Small intestine (tissue), 16 donors: ENCODE data around the gene RAD54L. TPM values are rescaled to one million over a fixed set of nuclear protein-coding genes. Genes with fewer than 3 reads are reported as not detected.

Experiments used
- DNase-seq, 2 donors: peaks; one replicate each; pipeline versions ENCODE4 v3.0.0 to v3.0.0-alpha.2; 2013
- FAIRE-seq: peaks from 2 replicates; lab custom pipeline; 2012; peaks lifted over from hg19 to GRCh38; lab: Jason Lieb, UNC
- H3K27ac ChIP-seq, 3 donors: one replicate each; pipeline ENCODE4 v1.5.1; 2013; ENCODE audit warnings: low read length in 2 of 3, mild to moderate bottlenecking in 2 of 3, control low read depth in 1 of 3, inconsistent platforms in 1 of 3, low read depth in 1 of 3, moderate library complexity in 1 of 3
- H3K27me3 ChIP-seq, 3 donors: one replicate each; pipeline ENCODE4 v1.6.1; 2013; ENCODE audit warnings: low read length in 3 of 3, inconsistent platforms in 1 of 3; ENCODE audit not compliant: control insufficient read depth in 3 of 3, insufficient read depth in 3 of 3
- H3K36me3 ChIP-seq, 3 donors: one replicate each; pipeline ENCODE4 v1.6.1; 2013; ENCODE audit warnings: low read length in 3 of 3, inconsistent platforms in 1 of 3, low read depth in 1 of 3, mild to moderate bottlenecking in 1 of 3, moderate library complexity in 1 of 3; ENCODE audit not compliant: control insufficient read depth in 3 of 3, insufficient read depth in 2 of 3
- H3K4me1 ChIP-seq, 3 donors: one replicate each; pipeline ENCODE4 v1.6.1; 2013; ENCODE audit warnings: low read length in 2 of 3, inconsistent platforms in 1 of 3, low read depth in 1 of 3, mild to moderate bottlenecking in 1 of 3, moderate library complexity in 1 of 3; ENCODE audit not compliant: control insufficient read depth in 3 of 3, insufficient read depth in 2 of 3
- H3K4me3 ChIP-seq, 3 donors: one replicate each; pipeline ENCODE4 v1.5.1; 2013; ENCODE audit warnings: low read length in 3 of 3, control low read depth in 1 of 3, inconsistent platforms in 1 of 3, low read depth in 1 of 3, mild to moderate bottlenecking in 1 of 3, moderate library complexity in 1 of 3
- H3K9me3 ChIP-seq, 2 donors: one replicate each; pipeline ENCODE4 v1.6.1; 2013; ENCODE audit warnings: low read depth in 1 of 2, low read length in 1 of 2; ENCODE audit not compliant: control insufficient read depth in 2 of 2, insufficient read depth in 1 of 2
- WGBS, 3 donors: extraction: QIAGEN DNeasy Blood & Tissue Kit; methylation state at CpG; one replicate each; pipeline ENCODE4 v1.1.7; 2013; 5-methylcytosine and 5-hydroxymethylcytosine counted together
- long read RNA-seq, 10 donors: transcript quantifications; one replicate each; lab custom pipeline, GENCODE V29; 2026
- polyA plus RNA-seq, 4 donors: library from polyadenylated mRNA; stranded (reverse) in 3 of 4; unstranded in 1 of 4; fragments of 200-250 nt in 3 of 4; fragments of 120-200 nt in 1 of 4; gene quantifications; one replicate each; pipeline versions ENCODE4 v1.2.1 to v1.2.3, GENCODE V29; 2013
- donor health status: healthy with polysubstance abuse.
- donor health status: control.
- donor health status: control.
- donor health status: Bipolar disorder and iron deficiency.
- donor health status: healthy.

RAD54L gene
- polyA plus RNA-seq = 1 to 10 TPM; 1.9 to 9.7 (median 3.9) TPM
- long read RNA-seq, donor 1 = 0 reads
- long read RNA-seq, donor 2 = 0 reads
- long read RNA-seq, donor 3, partial matches to known transcripts = 56 of 56 reads
- long read RNA-seq, donor 3, other reads (novel, unspliced or antisense) = 0 of 56 reads
- long read RNA-seq, donor 4 = 0 reads
- long read RNA-seq, donor 5 = 0 reads
- long read RNA-seq, donor 6, partial matches to known transcripts = 0 of 1 reads
- long read RNA-seq, donor 6, other reads (novel, unspliced or antisense) = 0 of 1 reads
- long read RNA-seq, donor 7 = 0 reads
- long read RNA-seq, donor 8 = 0 reads
- long read RNA-seq, donor 9 = 0 reads
- long read RNA-seq, donor 10, partial matches to known transcripts = 23 of 39 reads
- long read RNA-seq, donor 10, other reads (novel, unspliced or antisense) = 14 of 39 reads

DNA sequence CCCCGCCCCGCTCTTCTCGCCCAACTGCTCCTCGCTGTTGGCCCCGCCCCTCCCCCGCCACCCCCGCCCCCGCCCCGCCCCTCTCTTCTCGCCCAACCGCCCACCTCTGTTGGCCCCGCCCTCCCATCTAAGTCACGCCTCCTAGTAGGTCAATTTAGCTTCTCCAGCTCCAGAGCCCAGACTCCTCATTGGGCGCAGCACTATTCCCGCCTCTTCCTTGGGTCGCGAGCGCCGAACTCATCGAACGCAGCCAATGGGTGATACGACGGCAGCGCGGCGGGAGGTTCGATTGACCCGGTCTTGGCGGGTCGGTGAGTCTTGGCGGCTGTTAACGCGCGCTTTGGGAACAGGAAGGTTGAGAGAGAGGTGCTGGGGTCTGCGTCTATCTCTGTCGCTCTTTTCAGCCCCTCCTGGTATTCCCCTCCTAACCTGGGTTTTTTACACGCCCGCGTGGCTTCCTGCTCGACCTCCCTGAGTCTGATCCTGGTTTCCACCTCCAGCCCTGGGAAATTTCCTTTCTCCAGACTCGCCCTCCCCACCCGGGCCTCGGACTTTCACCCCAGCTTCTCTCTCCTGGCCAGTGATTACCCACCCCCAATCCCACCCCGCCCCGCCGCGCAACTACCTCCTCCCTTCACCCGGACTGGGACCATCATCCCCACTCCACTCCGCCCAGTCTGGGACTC lies at the start of gene RAD54L:
RAD54L (plus strand) TSS at position 328 of the 686 bp plus-strand sequence. CDS start 643 bp downstream, outside the sequence.
- Histone ChIP-seq H3K4me1 (peaks cover 3 to 15% (median 4%) of the 10 kb centered on the region in 3 donors), H3K4me3 (peak within 1 kb of the TSS; percentile 37 to 80 (median 57)), H3K27me3 (no peaks in the 10 kb centered on the region), H3K36me3 (peaks cover 0 to 4% (median 0%) of the 10 kb centered on the region in 3 donors), H3K27ac (peak within 1 kb of the TSS; percentile 74 to 87 (median 79)), H3K9me3 (no peaks in the 10 kb centered on the region)
- DNase-seq (peak; percentile 98 to 99), FAIRE-seq (no peak)
- 1 to 2% (median 2%) methylated on average over 30 to 49 of the region's 49 CpGs for WGBS, 3 donors

GRCh38 chr1:46197964-46198811 lies 49.4 kb upstream of the RAD54L start, which contains the start of gene POMGNT1:
TSS of gene POMGNT1 (minus strand) at chr1:46198434. CDS start at chr1:46197821, 613 bp downstream.
- peaks cover 0 to 3% (median 0%) of the 10 kb centered on the region in 3 donors for H3K27me3 ChIP-seq
- H3K4me1 ChIP-seq = peaks cover 4 to 13% (median 5%) of the 10 kb centered on the region in 3 donors
- WGBS, 3 donors = 0 to 1% (median 1%) methylated on average over 40 to 67 of the region's 67 CpGs
- peak; percentile 81 to 90 for DNase-seq
- H3K36me3 ChIP-seq = peaks cover 0 to 36% (median 6%) of the 10 kb centered on the region in 3 donors
- H3K9me3 ChIP-seq = no peaks in the 10 kb centered on the region
- H3K27ac ChIP-seq = peak within 1 kb of the TSS; percentile 78 to 87 (median 81)
- H3K4me3 ChIP-seq = peak within 1 kb of the TSS; percentile 57 to 84 (median 70)
- FAIRE-seq = no peak

DNA sequence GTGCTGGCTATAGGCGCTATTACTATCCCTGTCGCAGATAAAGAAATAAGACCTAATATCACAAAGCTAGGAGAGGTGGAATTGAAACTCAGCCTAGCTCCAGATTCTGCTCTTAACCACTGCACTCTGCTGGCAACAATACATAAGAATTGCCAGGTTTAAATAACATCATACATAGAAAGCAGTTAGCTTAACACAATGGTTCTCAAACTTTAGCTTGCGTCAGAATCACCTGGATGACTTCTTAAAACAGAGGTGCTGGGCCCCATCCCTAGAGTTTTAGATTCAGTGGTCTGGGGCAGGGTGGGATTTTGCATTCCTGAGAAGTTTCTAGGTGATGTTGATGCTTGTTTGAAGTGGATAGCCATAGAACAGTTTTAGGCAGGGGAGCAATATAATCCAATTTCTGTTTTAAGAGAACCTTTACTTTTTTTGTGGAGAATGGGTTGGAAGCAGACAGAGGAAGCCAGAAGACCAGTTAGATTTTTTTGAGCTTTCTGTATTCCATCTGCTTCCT lies 48.3 kb upstream of the RAD54L start:
- DNase-seq (no peak), FAIRE-seq (no peak)
- H3K4me3 ChIP-seq = peak overlapping the region in 1 of 3 donors; percentile 82
- peaks cover 0 to 5% (median 0%) of the 10 kb centered on the region in 3 donors for H3K27me3 ChIP-seq
- no peaks in the 10 kb centered on the region for H3K9me3 ChIP-seq
- WGBS, 3 donors = 64 to 81% (median 70%) methylated on average over 3 of the region's 3 CpGs
- no peak overlapping the region for H3K27ac ChIP-seq
- H3K36me3 ChIP-seq = peaks cover 0 to 25% (median 2%) of the 10 kb centered on the region in 3 donors
- peaks cover 4 to 17% (median 5%) of the 10 kb centered on the region in 3 donors for H3K4me1 ChIP-seq

DNA sequence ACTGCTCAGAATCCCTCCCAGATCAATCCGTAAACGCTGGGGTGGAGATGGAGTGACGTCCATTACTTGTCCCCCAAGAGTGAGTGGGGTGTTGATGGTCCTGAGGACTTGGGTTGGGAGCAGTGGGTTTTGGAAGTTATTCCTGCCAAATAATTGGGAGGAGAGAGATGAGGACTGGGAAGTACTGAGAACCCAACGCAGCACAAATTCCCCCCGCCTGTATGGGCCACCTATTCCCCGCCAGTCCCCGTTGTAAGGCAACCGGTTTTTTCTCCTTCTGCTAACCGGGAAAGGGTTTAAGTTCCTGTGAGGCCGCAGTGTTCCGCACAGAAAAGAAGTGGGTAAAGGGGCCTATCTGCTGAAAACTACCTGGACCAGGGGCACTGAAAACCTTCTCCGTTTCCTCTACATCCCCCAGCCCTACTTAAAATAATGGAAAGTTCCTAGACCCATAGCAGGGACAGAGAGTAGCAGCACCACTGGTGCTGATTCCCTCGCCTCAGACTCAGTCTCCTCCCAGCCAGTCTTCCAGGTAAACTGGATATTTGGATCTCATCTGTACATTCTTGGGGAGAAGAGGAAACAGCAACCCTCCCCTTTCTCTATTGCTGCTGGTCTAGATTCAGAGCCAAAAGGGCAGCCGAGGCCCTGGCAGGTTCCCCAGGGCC lies 43.7 kb upstream of the RAD54L start:
- peaks cover 0 to 5% (median 0%) of the 10 kb centered on the region in 3 donors for H3K27me3 ChIP-seq
- H3K27ac ChIP-seq = peak overlapping the region in 1 of 3 donors; percentile 44
- no peaks in the 10 kb centered on the region for H3K9me3 ChIP-seq
- DNase-seq (no peak), FAIRE-seq (no peak)
- peaks cover 0 to 7% (median 0%) of the 10 kb centered on the region in 3 donors for H3K4me1 ChIP-seq
- no peaks in the 10 kb centered on the region for H3K36me3 ChIP-seq
- H3K4me3 ChIP-seq = peak overlapping the region in 2 of 3 donors; percentile 12 to 55
- 54 to 81% (median 75%) methylated on average over 14 of the region's 14 CpGs for WGBS, 3 donors

DNA sequence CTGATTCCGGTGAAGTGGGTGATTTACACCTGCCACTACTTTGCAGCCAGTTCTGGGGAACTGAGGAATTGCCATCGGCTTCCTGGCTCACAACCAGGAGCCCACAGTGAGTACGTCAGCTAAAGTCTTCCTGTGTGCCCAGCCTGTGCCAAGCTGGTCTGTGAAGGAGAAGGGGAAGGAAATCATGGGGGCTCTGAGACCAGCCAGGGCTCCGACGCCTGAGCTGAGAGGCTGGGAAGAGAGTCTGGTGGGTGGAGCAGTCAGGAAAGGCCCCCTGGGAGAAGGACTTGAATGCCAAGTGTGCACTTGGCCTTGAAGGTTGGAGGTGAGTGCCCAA lies 43.2 kb upstream of the RAD54L start:
- DNase-seq (no peak), FAIRE-seq (no peak)
- Histone ChIP-seq H3K36me3 (no peaks in the 10 kb centered on the region), H3K27me3 (peaks cover 0 to 5% (median 0%) of the 10 kb centered on the region in 3 donors), H3K4me3 (no peak overlapping the region), H3K4me1 (peaks cover 0 to 7% (median 0%) of the 10 kb centered on the region in 3 donors), H3K27ac (peak overlapping the region in 1 of 3 donors; percentile 44), H3K9me3 (no peaks in the 10 kb centered on the region)
- WGBS, 3 donors = 52 to 74% (median 74%) methylated on average over 5 of the region's 5 CpGs

DNA sequence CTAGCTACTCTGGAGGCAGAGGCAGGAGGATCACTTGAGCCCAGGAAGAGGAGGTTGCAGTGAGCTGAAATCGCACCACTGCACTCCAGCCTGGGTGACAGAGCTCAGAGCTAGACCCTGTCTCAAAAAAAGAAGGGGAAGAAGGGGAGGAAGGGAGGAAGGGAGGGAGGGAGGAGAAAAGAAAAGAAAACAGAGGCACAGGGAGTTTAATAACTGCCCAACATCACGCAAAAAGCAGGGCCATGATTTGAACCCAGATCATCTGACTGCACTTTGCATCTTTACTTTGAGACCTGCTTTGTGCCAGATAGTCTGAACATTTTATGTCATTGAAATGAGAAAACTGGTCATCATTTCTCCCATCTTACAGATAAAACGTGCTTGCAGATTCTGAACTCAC lies 42.4 kb upstream of the RAD54L start:
- Histone ChIP-seq H3K9me3 (no peaks in the 10 kb centered on the region), H3K4me1 (peaks cover 0 to 7% (median 0%) of the 10 kb centered on the region in 3 donors), H3K27me3 (peaks cover 0 to 5% (median 0%) of the 10 kb centered on the region in 3 donors), H3K4me3 (no peak overlapping the region), H3K27ac (no peak overlapping the region), H3K36me3 (no peaks in the 10 kb centered on the region)
- DNase-seq = no peak
- FAIRE-seq = no peak
- 67 to 75% (median 74%) methylated on average over 3 of the region's 3 CpGs for WGBS, 3 donors

DNA sequence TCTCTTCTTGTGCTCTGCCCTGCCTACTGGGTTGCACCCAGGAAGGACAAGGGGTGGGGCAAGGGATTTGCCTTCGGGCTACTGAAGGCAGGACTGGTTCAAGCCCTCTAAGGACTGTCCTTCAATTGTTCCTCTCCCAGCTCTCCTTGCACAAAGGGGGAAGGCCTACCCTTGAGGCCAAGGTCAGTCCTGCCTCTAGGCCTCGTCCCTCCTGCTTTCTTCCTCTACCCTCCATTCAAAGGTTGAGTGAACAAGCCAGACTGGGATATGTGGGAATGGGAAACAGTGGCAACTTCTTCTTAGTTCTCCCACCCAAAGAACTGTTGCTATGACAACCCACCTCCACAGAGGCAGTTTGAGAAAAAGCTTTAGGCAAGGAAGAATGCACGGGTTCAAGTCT lies 41.8 kb upstream of the RAD54L start:
- Histone ChIP-seq H3K4me1 (peaks cover 0 to 7% (median 0%) of the 10 kb centered on the region in 3 donors), H3K36me3 (no peaks in the 10 kb centered on the region), H3K27ac (no peak overlapping the region), H3K9me3 (no peaks in the 10 kb centered on the region), H3K4me3 (no peak overlapping the region), H3K27me3 (peaks cover 0 to 5% (median 0%) of the 10 kb centered on the region in 3 donors)
- no peak for FAIRE-seq
- 42 to 60% (median 49%) methylated on average over 3 of the region's 3 CpGs for WGBS, 3 donors
- peak in 1 of 2 donors; percentile 26 for DNase-seq
